NCI-H524 treated with DMSO at 0.1 percent for 48 hours (cell line): ENCODE results near the gene DRGX.

Experiments
- DNase-seq: peaks from one replicate; lab custom pipeline; 2025; lab: John Stamatoyannopoulos, UW

DRGX gene

DNA sequence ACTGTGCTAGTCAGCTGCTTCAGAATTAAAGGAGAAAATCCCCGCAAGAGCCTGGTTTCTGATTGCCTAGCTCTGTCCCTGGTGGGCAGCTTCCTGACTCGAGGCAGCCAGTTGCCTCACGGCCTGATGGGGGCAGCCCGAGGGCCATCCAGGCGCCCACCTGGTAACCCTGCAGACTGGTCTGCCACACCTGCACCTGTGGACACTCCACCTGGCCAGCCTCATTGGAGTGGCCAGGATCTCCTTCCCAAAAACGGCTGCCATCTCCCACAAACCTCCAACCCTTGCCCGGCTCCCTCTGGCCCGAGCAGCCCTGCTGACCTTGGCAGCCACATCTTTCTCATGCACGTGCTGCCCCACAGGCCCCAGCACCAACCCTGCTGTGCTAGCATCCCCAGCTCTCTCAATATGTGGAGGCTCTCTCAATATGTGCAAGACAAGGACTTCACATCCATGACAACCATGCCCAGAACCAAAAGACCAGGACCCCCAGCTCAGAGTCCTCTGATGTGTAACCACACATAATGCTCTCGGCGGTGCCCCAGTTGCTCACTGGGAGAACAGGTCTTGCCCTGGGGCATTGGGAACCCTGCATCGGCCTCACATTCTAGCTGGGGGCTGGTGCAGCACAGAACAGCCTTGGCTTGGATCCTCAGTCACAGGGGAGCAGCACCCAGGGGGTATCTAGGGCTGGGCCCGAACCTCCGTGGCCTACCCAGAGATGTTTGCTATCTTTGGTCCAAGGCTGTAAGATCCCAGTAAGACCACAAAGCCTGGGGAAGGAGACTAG, 14.6 kb downstream of the DRGX start:
- no peak for DNase-seq

DNA sequence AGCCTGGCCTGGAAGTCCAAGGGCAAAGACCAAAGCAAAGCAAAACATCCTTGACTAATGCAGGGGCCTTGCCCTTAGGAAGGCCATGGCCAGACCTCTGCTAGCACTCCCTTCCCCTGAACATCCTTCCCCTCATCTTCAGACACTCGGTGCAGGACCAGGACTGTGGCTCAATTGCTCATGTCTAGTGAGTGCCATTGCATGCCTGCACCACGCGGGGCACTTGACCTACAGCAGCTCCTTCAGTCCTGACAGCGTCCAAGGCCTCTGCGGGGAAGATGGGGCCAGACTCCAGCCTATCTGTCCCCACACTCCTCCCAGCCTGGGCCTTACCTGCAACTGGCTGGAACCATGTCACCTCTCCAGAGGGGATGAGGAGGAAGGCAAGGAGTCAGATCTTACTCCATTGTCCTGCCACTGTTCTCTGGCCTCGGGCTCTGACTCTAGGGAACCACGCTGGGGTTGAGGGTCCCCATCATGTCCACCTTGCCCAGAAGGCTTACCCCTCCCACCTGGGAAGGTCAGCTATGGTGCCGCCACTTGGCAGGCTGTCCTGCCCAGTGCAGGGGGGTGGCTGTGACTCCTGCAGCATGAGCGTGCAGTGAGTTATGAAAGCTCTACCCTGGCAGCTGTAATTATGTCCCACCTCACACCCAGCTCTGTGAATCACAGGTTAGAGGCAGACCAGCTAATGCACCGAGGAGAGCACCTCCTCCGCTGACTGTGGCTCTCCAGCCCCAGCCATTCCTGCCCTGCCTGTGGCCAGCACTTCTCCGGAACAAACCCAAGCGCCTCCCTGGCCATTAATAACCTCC, 16.1 kb downstream of the DRGX start:
- no peak for DNase-seq

DNA sequence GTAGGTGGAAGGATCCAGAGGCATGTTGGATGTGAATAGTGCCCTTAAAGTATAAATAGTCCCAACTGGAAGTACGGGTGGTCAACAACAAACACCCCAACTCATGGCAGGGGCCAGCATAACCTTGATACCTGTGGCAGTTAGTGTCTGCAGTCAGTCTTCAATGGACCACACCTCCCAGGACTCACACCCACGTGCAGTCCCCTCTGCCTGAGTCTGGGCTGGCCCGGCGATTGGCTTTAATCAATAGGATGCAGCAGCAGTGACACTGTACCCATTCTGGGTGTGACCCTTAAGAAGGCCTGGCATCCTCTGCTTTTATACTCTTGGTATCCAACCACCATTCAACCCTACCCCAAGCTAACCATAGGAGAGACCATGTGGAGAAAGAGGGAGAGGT, 18.6 kb downstream of the DRGX start:
- DNase-seq, result no peak

DNA sequence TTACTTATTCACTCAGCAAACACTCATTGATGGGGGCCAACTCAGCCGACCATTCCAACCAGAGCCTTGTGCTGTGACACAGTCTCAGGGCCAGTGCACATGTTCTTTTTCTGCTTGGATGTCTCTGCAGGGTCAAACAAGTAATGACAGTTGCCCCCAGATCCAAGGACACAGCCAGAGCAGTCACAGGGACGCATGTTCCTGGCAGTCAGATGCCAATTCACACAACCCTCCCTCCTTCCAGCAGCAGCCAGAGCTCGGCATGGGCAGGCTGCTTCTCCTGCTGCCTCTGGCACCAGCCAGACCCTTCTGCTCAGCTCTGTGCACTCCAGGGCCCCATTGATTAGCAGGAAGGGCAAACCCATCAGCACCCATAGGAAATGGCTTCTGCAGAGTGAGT, 20.3 kb downstream of the DRGX start:
- DNase-seq, result no peak

DNA sequence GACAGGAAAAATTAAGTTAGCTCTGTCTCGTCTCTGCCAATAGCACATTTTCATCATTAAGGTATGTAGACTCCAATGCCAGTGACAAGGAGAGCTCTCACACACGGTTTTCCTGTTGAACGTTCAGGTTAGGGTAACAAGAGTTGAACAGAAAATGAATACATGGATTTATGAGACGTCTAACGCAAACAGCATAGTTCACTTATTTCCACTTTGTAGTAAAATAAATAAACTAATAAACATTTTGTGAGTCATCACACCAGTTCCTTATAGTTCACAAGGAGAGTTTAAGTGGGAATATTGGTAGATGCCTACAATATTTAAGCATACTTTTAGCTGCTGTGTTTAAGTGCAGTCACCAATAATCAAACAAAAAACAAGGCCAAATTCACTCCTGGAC, 21.1 kb downstream of the DRGX start:
- no peak for DNase-seq

DNA sequence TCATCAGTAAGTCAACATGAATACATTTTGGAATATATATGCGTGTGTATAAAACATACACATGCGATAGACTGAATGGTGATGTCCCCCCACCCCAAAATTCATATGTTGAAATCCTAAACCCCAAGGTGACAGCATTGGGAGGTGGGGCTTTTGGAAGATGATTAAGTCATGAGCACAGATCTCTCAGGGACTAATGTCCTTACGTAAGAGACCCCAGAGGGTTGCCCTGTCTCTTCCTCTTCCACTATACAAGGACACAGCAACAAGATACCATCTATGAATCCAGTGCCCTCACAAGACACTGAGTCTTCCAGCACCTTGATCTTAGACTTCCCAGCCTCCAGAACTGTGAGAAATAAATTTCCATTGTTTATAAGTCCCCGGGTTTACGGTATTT, 22.5 kb downstream of the DRGX start:
- no peak for DNase-seq

DNA sequence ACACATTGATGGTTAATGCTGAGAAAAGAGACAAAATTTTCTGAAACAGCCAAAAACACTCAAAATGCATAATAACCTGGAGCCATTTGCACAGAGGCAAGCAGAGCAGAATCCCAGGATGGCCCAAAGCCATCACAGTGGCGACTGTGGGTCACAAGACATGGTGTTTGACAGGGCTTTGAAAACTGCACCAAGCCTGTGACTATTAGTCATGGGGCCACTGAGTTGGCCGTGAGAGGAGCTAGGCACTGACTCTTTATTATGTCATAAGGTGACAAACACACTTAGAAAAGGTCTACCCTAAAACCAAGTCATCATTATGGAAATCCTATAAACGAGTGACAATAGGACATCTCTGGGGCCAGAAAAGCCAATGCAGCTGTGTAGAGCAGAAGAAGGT, 23.9 kb downstream of the DRGX start:
- no peak for DNase-seq

DNA sequence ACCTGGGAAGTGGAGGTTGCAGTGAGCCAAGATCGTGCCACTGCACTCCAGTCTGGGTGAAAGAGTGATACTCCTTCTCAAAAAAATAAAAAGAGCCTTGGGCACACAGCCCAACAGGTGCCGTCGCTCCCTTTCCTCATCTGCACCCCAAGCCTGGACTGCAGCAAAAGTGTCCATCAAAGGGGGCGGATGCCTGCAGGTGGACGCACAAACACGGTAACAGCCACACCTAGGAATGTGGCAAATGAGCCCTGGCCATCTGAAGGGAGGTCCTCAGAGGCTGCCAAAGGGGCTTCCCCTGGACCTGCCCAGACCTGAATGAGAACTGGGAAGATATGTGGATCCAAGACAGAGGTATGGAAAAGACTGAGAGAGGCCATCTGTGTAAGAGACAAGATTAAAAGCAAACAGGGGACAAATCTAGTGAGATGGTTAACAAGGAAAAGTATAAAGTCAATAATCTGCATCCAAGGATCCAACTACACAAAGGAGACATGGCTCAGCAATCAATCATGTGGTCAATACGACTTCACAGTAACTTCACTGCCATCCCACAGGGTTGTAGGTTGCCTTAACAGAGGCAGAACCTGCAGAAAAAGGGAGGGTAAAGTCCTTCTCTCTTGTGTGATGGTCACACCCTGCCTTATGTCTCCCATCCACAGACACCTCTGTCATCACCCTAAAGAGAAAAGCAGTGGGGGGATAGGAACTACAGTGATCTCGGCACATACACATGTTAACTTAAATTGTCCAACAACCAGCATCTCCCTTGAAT, 25.4 kb downstream of the DRGX start:
- no peak for DNase-seq

DNA sequence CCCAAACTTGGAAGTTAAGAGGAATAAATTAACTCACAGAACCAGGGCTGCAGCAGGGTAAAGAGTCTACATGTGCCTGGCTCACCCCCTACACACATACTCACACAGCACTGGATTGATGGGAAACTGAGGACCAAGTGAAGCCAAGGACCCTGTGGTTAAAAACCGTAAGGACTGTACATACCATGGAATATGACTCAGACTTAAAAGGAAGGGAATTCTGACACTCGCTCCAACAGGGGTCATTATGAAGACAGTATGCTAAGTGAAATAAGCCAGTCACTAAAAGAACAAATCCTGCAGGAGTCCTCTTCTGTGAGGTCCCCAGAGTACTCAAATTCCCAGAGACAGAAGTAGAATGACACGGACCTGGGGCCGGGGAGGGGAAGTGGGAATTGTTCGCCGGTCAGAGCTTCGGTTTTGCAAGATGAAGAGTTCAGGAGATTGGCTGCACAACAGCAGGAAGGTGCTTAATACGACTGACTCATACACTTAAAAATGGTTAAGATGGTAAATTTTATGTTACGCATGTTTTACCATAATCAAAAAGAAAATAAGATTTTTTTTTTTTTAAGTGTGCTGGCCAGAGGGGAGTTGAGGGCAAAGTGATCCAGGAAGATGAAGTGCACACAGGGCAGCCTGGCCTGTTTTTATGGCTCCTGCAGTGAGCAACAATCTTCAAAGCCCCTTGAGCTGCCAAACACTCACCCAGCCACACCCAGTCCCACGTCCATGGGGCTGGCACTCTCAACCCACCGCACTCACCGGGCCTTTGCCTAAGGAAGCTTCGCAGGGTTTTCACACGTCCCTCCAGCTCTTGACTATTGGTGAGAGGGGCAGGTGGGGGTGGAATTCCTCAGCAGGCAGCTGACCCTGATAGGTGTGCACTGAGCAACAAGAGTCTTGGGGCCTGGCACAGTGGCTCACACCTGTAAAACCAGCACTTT, 26.4 kb downstream of the DRGX start:
- DNase-seq, result no peak

DNA sequence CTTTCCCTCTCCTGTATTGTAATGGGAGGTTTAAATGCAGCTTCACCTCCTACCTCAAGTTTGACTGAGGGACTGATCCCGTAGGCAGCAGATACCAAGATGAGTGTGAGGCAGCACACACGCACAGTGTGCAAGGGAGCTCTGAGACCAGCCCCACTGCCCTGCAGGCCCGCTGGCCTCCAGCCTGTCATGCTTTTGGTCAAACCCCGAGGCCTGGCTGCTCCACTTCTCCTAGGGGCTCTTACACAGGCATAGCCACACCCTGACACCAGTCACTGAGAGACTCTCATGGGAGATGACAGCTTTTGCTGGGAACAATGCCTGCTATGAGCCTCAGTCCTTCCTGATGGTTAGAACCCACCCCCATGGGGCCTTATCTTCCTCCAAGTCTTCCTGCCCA, 27.6 kb downstream of the DRGX start:
- no peak for DNase-seq

DNA sequence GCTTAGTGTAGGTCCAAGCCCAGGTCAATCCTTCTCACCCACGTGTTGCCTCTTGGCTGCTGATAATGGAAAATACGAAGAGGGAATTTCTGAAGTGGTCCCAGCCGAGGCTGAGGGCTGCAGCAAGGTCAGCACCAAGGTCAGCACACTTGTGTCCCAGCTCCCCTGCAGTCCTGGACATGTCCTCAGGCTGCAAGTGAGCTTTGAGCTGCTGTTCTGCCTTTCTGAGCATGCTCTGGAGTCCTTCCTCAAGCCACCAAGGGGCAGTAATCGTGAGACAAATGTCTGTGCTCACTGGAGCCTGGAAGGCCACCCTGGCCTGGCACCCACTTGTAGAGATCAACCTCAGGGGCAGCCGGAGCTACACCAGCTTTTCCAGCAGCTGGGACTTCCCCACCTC, 28.3 kb downstream of the DRGX start:
- no peak for DNase-seq

DNA sequence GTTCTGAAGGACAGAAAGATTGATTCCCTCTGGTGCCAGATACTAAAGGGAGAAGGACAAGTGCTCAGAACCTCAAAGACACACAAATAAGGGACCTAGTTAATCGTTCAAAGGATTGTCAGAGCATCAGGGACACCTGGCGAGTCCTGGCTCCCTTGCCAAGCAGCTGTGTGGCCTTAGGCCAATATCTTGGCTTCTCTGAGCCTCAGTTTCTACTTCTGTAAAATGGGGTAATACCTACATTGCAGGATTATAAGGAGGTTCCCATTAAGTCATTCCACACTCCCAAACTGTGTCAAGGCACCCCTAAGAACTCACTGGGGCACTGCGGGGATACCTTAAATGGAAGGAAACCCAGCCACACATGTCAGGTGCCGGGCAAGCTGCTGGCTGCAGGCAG, 29.4 kb downstream of the DRGX start:
- no peak for DNase-seq

DNA sequence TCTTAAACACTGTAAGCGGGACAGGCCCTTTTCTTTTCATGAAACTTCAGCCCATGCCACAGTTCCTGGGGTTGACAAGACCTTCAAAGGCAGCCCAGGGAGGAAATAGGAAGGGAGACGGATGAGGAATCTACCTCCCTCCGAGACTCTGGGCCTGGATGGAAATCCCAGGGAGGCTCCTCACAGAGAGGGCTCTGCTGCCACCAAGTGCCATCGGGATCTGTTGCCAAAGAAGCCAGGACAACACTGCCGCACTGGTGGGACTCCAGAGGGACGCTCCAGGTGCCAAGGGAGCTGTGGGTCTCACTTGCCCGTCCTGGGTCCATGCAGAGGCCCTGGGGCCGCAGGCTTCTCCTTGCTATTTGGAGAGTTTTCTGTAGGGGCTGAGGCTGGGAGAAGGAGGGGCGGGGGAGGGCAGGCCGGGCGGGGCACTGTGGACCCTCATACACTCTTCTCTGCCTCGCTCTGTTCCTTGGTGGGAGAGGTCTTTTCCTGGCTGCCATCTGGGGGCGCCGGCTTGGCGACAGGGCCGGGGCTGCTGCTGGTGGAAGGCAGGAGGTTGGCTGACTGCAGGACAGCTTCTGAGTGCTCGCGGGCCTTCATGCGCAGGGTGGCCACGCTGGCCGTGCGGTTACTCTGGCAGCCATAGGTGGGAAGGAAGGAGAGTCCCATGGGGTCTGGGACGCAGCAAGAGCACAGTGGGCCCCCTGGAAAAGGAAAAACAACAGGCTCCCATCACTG, 30.0 kb downstream of the DRGX start:
- DNase-seq, result no peak

DNA sequence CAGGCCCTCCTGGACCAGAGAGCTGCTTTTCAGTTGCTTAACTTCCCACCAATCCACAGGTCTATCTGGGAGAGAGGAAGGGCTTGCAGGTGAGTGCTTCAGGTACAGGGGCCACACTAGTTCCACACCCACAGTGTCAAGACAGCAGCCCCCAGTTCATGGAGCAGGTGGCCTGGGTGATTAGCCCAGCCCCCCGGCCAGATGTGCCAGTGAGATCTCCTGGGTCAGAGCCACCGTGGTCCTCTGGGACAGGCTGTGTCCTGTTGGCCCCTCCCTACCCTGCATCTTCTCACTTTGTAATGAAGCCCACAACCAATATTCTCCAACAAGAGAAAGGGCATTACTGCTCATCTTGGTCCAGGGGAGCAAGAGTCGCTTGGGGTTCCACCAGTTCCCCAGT, 30.6 kb downstream of the DRGX start:
- DNase-seq, result no peak

DNA sequence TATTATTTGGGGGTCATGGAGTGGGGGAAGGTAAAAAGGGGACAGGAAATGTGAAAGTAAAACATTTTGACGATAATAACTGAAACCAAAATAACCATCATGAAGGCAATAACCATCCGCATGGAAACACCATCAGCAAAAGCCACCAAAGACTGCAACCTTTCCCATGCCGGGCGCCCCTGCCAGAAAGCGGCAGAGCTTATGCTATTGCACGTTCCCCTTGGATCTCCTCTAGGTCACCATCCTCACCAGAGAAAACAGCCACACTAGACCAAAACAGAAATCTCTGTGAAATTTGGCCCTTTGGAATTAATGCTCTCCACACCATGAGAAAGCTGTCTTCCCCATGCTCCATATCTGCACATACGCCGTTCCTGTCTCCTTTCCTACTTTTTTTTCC, 31.1 kb downstream of the DRGX start:
- no peak for DNase-seq

DNA sequence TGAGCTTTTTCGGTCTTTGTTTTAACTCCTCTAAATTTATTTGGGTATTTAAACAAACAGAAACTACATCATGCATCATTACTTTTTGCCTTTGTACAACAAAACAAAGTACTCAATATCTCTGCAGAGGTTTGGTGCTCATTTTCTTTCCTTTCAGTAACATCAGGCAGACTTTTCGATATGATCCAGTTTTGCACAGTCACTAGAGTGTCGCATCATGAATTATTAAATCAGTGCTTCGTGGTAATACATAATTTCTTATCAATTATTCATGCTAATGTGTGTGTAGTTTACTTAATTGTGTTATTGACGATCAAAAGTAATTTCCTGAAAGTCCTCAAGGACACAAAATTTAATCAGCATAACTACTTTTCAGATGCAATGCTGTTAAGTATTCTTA, 31.8 kb downstream of the DRGX start:
- DNase-seq, result no peak

DNA sequence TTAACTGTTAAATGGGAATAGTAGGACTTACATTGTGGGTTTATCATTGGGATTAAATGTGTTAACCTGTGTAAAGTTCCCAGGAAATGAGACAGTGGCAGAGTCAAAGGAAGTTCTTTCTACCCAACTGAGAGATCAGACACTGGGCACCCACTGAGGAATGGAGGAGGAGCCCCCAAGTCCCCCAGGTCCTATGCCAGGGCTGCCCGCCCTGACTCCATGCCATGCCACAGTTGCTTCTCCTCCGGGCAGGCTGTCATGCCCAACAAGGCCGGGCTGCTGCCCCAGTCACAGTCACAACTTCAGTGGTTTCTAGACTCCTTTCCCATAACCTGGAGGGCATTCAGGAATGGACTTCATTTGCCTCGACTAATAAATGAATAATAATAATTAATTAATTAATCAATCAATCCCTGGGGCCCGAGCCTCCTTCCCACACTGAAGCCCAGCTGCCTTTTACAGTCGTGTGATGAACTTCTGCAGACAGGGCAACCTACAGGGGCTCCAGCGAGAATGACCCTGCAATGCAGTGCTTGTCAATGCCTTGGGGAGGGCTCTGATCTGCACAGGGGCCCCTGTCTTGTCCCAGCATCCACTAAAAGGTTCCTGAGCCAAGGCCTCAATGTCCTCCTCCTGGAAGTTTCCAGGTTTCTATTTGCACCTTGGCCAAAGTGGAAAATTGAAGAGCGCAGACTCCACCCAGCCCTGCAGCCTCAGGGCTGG, 32.4 kb downstream of the DRGX start:
- no peak for DNase-seq

DNA sequence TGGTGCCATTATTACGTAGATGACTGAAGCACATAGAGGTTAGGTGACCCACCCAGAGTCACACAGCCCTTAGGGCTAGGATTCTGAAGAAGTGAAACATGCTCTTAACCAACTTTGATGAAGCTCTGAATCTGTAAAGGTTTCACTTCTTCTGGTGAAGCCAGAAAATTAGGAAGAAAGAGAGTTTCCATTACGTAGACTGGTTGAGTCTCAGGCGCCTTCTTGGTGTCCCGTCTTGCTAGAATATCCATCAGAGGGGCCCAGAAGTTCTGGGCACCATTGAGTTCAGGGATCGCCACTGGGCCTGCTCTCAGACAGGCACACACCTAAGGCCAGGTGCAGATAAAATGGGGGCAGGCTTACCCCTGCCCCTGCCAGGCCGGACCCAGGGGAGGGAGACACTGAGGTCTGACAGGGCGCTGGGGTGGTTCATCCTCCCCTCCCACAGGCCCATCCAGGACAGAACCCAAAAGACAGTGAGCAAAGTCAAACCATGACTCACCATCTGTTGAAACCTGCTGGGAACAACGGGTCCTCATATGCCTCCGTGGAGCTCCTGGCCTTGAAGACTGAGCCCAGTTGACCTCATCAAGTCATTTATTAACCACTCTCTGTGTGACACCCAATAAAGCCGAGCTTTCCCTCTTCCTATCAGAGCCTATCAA, 33.2 kb downstream of the DRGX start:
- DNase-seq, result no peak

DNA sequence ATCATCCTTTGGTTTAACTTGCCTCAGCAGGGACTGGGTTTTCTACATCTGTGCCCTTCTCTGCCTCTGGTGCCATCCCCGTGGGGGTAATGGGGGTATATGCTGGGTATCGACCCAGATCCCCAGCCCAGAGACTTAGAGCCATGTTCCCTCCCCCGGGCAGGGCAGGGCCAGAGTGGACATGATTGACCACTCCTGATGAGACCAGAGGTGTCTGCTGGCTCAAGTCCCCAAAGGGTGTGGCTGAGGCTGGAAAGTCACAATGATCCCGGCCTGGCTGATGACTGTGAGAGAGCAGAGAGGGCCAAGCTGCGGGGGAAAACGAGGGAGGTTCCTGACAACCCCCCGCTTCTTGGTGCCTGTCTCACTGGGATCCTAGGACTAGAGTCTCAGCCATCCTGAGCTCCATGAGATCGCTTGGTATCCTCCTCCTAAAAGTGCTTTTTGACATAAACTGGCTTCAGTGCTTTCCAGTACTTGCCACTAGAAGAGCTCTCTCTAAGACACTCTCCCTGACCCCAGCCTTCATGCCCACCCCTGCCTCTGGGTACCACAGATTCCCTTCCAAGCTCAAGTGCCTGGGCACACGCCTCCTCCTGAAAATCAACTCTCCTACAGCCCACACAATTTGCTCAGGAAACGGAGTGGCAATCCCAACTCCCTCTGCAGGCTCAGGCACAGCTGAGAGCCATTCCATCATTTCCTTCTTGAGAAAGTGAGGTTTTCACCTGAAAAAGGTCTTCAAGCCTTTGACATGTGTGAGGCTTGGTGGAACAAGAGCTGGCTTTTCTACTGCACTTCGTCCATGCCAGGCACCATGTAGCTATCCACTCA, 33.9 kb downstream of the DRGX start:
- no peak for DNase-seq
